GM18505 (cell line): ENCODE data around the gene CCDC187.

Source experiments
- ATAC-seq: cut with Tn5 transposase; IDR thresholded peaks from one replicate; pipeline ENCODE4 v1.9.1; 2021; ENCODE audit not compliant: unreplicated experiment
- POLR2A ChIP-seq: IDR thresholded peaks from 4 replicates; pipeline ENCODE4 v1.6.1; 2011; ENCODE audit warnings: borderline replicate concordance; ENCODE audit not compliant: insufficient read depth, insufficient read length; ENCODE audit errors: extremely low read depth

The CCDC187 gene

GRCh38 chr9:136207616-136208015 is 96.3 kb downstream of the CCDC187 start:
- no peak for TF ChIP-seq POLR2A
- no peak for ATAC-seq

GRCh38 chr9:136206602-136207275 is 97.2 kb downstream of the CCDC187 start:
- no peak for ATAC-seq

GRCh38 chr9:136205707-136205992 is 98.2 kb downstream of the CCDC187 start:
- TF ChIP-seq POLR2A = no peak
- no peak for ATAC-seq

More at GRCh38 chr9:136206602-136207275, 97.2 kb downstream of the CCDC187 start:
- no peak for TF ChIP-seq POLR2A

- no peak for ATAC-seq
- no peak for TF ChIP-seq POLR2A
Observed at GRCh38 chr9:136204838-136205706, 98.8 kb downstream of the CCDC187 start, which contains the start of gene LHX3. Gene LHX3, minus strand, starts transcription at chr9:136205128. Its CDS starts 116 bp downstream, at chr9:136205012.

DNA sequence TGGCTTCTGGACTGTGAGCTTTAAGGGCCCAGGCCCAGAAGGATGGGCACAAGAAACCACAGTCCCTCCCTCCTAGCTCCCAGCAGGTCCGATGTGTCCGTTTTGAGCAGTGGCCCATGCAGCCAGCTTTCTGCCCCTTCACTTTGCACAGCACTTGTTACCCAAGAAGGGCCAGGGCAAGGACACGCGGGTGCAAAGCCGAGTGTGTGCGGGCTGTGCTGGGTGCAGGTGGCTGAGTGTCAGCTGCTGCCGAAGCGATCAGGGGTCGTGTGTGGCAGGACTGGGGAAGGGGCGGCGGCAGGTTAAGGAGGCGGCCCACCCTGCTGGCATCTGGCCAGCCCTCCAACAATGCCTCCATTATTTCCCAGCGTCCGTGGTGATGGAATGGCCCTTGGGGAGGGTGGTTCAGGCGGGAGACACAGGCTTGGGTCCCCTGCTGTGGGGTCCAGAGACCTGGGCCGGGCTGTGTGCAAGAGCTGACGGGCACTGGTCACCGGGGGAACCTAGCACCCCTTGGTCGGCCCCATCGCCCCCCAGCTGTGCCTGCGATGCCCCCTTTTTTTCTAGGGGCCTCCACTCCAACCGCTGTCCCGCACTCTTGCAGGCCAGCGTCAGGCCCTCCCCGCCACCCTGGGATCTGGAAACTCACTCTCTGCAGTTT is 99.6 kb downstream of the CCDC187 start:
- no peak for TF ChIP-seq POLR2A
- ATAC-seq = no peak

GRCh38 chr9:136203408-136204144 is 100.3 kb downstream of the CCDC187 start:
- TF ChIP-seq POLR2A = no peak
- no peak for ATAC-seq

DNA sequence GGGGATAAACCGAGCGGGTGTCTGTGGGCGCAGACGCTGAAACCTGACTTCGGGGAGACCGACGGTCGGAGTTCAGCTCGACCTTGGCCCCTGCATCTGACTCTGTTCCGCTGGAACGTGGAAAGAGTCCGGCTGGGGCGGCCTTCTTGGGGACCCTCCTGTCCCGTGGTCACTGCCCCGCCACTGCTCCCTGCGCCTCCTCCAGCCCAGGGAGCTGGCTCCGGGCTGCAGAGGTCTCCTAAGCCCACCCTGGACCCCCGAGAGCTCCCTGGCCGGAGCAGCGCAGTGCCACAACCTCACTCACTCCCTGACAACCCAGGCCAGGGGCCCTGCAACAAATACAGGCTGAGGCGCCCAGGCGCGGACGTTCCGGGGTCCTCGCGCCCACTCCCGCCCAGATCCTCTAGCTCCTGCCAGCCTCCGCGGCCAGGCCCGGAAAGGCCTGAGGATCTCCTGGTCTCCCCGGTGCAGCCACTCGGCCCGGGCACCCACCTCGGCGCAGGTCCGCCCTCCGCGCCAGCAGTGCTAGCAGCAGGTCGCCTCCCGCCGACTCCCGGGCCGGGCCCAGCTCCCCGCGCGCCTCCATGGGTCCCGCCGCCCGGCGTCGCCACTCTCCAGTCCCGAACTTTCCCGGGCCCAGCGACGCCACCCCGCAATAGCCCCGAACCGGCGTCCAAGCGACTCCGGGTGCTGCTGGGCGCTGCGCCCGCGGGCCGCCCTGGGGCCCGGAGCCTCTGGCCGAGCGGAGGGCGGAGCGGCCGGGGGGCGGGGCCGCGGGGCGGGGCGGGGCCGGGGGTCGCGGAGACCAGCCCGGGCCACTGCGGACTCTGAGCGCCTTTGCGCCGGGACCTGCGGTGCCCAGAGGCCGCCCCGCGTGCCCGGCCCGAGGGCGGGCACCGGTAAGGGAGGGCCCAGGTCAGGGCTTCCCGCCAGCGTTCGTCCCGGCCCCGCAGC is 101.2 kb downstream of the CCDC187 start:
- no peak for TF ChIP-seq POLR2A
- ATAC-seq = no peak

GRCh38 chr9:136201609-136202453 is 102.1 kb downstream of the CCDC187 start:
- no peak for ATAC-seq
- TF ChIP-seq POLR2A = no peak

GRCh38 chr9:136201174-136201573 is 102.7 kb downstream of the CCDC187 start:
- no peak for TF ChIP-seq POLR2A
- ATAC-seq = no peak

DNA sequence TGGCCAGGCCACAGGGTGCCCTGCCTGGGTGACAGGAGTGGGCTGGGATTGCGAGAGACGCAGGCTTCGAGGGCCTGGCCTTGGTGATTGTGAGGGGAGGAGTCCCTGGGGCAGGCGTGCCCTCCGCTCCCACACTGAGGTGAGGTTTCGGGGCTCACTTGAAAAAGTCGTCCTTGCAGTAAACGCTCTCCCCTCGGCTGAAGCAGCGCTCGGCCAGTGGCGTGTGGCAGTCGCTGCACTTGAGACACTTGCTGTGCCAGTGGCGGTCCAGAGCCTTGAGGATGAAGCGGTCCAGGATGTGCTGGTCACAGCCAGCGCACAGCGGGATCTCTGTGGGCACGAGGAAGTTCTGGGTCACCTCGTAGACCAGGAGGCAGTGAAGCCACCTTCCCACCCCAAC is 103.5 kb downstream of the CCDC187 start:
- TF ChIP-seq POLR2A = no peak

More for the DNA sequence above, 103.5 kb downstream of the CCDC187 start:
- no peak for ATAC-seq
